K562 (cell line): ENCODE results near the gene C1QC. TPM values are rescaled to one million over a fixed set of nuclear protein-coding genes. Genes with fewer than 3 reads are reported as not detected.

Experiments used
- ATAC-seq: fragments of 200-7000 bp; cut with Tn5 transposase; 3 replicates; pipeline ENCODE4 v1.9.1; 2020; ENCODE audit warnings: moderate library complexity
- BruUV-seq: library from RNA; stranded (reverse); fragments of 400-500 nt; replicated peaks from 2 replicates; lab custom pipeline; 2021; lab: Mats Ljungman, UMichigan
- CTCF ChIA-PET: fragments of 300-600 bp; formaldehyde crosslinking; extraction: SDS; loops from one replicate; lab custom pipeline; 2021; ENCODE audit warnings: low intra/inter-chr PET ratio; lab: Yijun Ruan, JAX
- POLR2A ChIA-PET: fragments of 300-600, 350-650 bp; sonication (Branson Sonifier 250); formaldehyde crosslinking; extraction: SDS; loops from one replicate; lab custom pipeline; 2021; ENCODE audit warnings: antibody characterized with exemption, inconsistent platforms; lab: Yijun Ruan, JAX
- DNase-seq, 4 experiments: peaks; one replicate each; pipeline versions ENCODE4 v3.0.0 to v3.0.0-alpha.2; 2011 to 2018; ENCODE audit warnings: low spot score in 3 of 4, mixed read lengths in 3 of 4; ENCODE audit errors: extremely low read depth in 1 of 4
- FAIRE-seq: peaks from 2 replicates; lab custom pipeline; 2011; peaks lifted over from hg19 to GRCh38; lab: Jason Lieb, UNC
- H2AFZ ChIP-seq: 2 replicates; pipeline ENCODE4 v1.6.0; 2011; ENCODE audit warnings: low read depth, low read length, control low read depth, inconsistent platforms
- H3K27ac ChIP-seq: fragments of 200-600 bp; 3 replicates; pipeline ENCODE4 v1.8.0; 2011; ENCODE audit warnings: low read depth, mild to moderate bottlenecking, control low read depth, inconsistent platforms, low read length, moderate library complexity, mixed read lengths; ENCODE audit errors: extremely low read depth
- H3K27me3 ChIP-seq, 2 experiments: fragments of 300-600 bp in 1 of 2; 2 replicates in 1 of 2; 3 replicates in 1 of 2; pipeline versions ENCODE4 v1.6.0 to v1.8.0; 2011; ENCODE audit warnings: inconsistent platforms in 2 of 2, low read length in 2 of 2, mild to moderate bottlenecking in 1 of 2, mixed read lengths in 1 of 2, moderate library complexity in 1 of 2; ENCODE audit not compliant: control insufficient read depth in 2 of 2, insufficient read depth in 2 of 2
- H3K36me3 ChIP-seq: fragments of 300-600 bp; 3 replicates; pipeline ENCODE4 v1.8.0; 2011; ENCODE audit warnings: mild to moderate bottlenecking, low read length, inconsistent platforms; ENCODE audit not compliant: control insufficient read depth, insufficient read depth
- H3K4me1 ChIP-seq, 2 experiments: fragments of 200-600 bp in 1 of 2; replicated peaks in 1 of 2; 2 replicates in 1 of 2; 3 replicates in 1 of 2; pipeline versions ENCODE4 v1.5.1 to v1.8.0; 2011; ENCODE audit warnings: inconsistent platforms in 2 of 2, low read length in 2 of 2, mild to moderate bottlenecking in 1 of 2, mixed read lengths in 1 of 2, moderate library complexity in 1 of 2; ENCODE audit not compliant: control insufficient read depth in 2 of 2, insufficient read depth in 2 of 2
- H3K4me2 ChIP-seq: 2 replicates; pipeline ENCODE4 v1.6.1; 2011; ENCODE audit warnings: low read length, control low read depth, inconsistent platforms, mixed read lengths; ENCODE audit not compliant: insufficient read depth
- H3K4me3 ChIP-seq: fragments of 200-600 bp; sonication (generic), shearing (Covaris generic); 2 replicates; pipeline ENCODE4 v1.5.1; 2016; ENCODE audit warnings: control low read depth, inconsistent platforms
- H3K79me2 ChIP-seq: fragments of 200-600 bp; 3 replicates; pipeline ENCODE4 v1.8.0; 2011; ENCODE audit warnings: low read length, inconsistent platforms; ENCODE audit not compliant: control insufficient read depth, insufficient read depth
- H3K9ac ChIP-seq, 2 experiments: 2 replicates each; pipeline versions ENCODE4 v1.6.0 to v1.6.1; 2011; ENCODE audit warnings: low read depth in 2 of 2, low read length in 2 of 2, control low read depth in 1 of 2, inconsistent platforms in 1 of 2, mild to moderate bottlenecking in 1 of 2, mixed read lengths in 1 of 2; ENCODE audit not compliant: insufficient read depth in 1 of 2
- H3K9me1 ChIP-seq: one replicate; pipeline ENCODE4 v1.6.0; 2011; ENCODE audit warnings: inconsistent platforms, mild to moderate bottlenecking, low read length, moderate library complexity; ENCODE audit not compliant: control insufficient read depth, insufficient read depth
- H3K9me3 ChIP-seq: replicated peaks from 2 replicates; pipeline ENCODE4 v1.5.1; 2011; ENCODE audit warnings: low read depth, low read length, inconsistent platforms; ENCODE audit not compliant: control insufficient read depth, insufficient read depth
- H4K20me1 ChIP-seq: replicated peaks from 2 replicates; pipeline ENCODE4 v1.6.1; 2011; ENCODE audit warnings: low read length, inconsistent platforms, mixed read lengths; ENCODE audit not compliant: control insufficient read depth, insufficient read depth
- POLR2AphosphoS5 ChIP-seq: IDR thresholded peaks from 2 replicates; pipeline ENCODE4 v1.6.1; 2011; ENCODE audit warnings: mild to moderate bottlenecking, low read depth, low read length, moderate library complexity; ENCODE audit not compliant: control insufficient read depth, insufficient read depth
- ZNF212 ChIP-seq: fragments of 450-650 bp; formaldehyde crosslinking; IDR thresholded peaks from 2 replicates; pipeline ENCODE4 v1.4.0; 2020; ENCODE audit warnings: mild to moderate bottlenecking
- WGBS: fragments of 100-300 bp; shearing (Covaris generic); methylation state at CpG from one replicate; pipeline ENCODE4 v1.1.6; 2016; ENCODE audit warnings: low coverage, mixed read lengths; ENCODE audit not compliant: insufficient coverage; ENCODE audit errors: missing lambda C conversion rate; 5-methylcytosine and 5-hydroxymethylcytosine counted together
- in situ Hi-C: fragments of 300-500 bp; cut with MboI; formaldehyde crosslinking; loops from 4 replicates; pipeline ENCODE4 v1.15.0; 2018; ENCODE audit warnings: inconsistent platforms, mixed read lengths
- intact Hi-C: fragments of 100-400 bp; cut with micrococcal nuclease; formaldehyde crosslinking; loops from 2 replicates; pipeline ENCODE4 v1.14.2; 2022
- polyA plus RNA-seq, 8 experiments: library from polyadenylated mRNA; depleted of rRNA in 4 of 8; stranded (reverse) in 5 of 8; unstranded in 3 of 8; fragments of >200 nt; fragmentation: Nextera tagmentation in 2 of 8; fragmentation: Illumina TruSeq in 1 of 8; extraction: Ambion mirVana in 2 of 8; extraction: Trizol in 1 of 8; gene quantifications; 2 replicates each; pipeline versions ENCODE4 v1.2.1 to v1.2.3, GENCODE V29; 2011 to 2014; ENCODE audit warnings: inconsistent platforms in 1 of 8, missing spikeins in 1 of 8
- total RNA-seq, 7 experiments: library from RNA; depleted of rRNA in 6 of 7; stranded (reverse); fragments of >200 nt in 6 of 7; fragmentation: Illumina TruSeq in 2 of 7; extraction: Trizol in 2 of 7; gene quantifications; 2 replicates each; pipeline versions ENCODE4 v1.2.1 to v1.2.3, GENCODE V29; 2011 to 2021; ENCODE audit warnings: low replicate concordance in 1 of 7
- TF ChIP-seq, protein P1 (sequence below): sonication (generic); formaldehyde crosslinking; IDR thresholded peaks from 2 replicates; pipeline ENCODE4 v1.8.0; 2023; ENCODE audit warnings: mild to moderate bottlenecking, missing genetic modification reagents

The C1QC gene
- total and polyA plus RNA-seq, 9 of the 15 experiments (the other 6 are each of a cell fraction or from before 2014, with no cell fraction given): 0.69 TPM; not detected in 8

DNA sequence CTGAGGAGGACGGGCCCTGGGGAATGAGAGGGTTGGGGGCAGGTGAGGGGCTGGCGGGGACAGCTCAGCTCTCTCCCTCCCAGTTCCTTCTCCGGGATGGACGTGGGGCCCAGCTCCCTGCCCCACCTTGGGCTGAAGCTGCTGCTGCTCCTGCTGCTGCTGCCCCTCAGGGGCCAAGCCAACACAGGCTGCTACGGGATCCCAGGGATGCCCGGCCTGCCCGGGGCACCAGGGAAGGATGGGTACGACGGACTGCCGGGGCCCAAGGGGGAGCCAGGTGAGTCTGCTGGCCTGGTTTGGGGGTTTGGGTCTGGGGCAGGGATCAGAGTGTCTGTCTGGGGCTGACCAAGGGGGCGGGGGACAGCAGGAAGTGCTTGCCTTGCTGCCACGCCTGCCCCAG is 495 bp downstream of the C1QC start:
- H3K9me1 ChIP-seq: no peaks in the 10 kb centered on the region
- H3K9ac ChIP-seq: 0 out of 4 replicates have a peak overlapping the region, but pooled peaks of 1 of the 2 experiments have one; percentile 24
- no peak overlapping the region for H3K4me2 ChIP-seq
- no TSS peak for BruUV-seq
- no peak overlapping the region for H3K27ac ChIP-seq
- WGBS: 2% methylated on average over 11 of the region's 12 CpGs
- H3K79me2 ChIP-seq: no peaks in the 10 kb centered on the region
- in situ Hi-C loops: no loop called here
- POLR2A ChIA-PET: interaction anchor here (0.6 kb wide), 1 partner anchor 1101 kb away, joined by 3 read pairs; no protein-coding TSS in a partner anchor
- CTCF ChIA-PET: interaction anchor here (0.7 to 6.1 kb wide), 2 partner anchors 221 to 286 kb away, joined by 4 to 96 read pairs; no protein-coding TSS in a partner anchor
- H3K4me1 ChIP-seq: peaks cover 0 to 9% of the 10 kb centered on the region in 2 experiments; a peak in 3 of 5 replicates
- H3K27me3 ChIP-seq: peaks cover 7 to 41% of the 10 kb centered on the region in 2 experiments; a peak in 4 of 5 replicates
- no peak overlapping the region for H3K4me3 ChIP-seq
- TF ChIP-seq, protein P1, sequence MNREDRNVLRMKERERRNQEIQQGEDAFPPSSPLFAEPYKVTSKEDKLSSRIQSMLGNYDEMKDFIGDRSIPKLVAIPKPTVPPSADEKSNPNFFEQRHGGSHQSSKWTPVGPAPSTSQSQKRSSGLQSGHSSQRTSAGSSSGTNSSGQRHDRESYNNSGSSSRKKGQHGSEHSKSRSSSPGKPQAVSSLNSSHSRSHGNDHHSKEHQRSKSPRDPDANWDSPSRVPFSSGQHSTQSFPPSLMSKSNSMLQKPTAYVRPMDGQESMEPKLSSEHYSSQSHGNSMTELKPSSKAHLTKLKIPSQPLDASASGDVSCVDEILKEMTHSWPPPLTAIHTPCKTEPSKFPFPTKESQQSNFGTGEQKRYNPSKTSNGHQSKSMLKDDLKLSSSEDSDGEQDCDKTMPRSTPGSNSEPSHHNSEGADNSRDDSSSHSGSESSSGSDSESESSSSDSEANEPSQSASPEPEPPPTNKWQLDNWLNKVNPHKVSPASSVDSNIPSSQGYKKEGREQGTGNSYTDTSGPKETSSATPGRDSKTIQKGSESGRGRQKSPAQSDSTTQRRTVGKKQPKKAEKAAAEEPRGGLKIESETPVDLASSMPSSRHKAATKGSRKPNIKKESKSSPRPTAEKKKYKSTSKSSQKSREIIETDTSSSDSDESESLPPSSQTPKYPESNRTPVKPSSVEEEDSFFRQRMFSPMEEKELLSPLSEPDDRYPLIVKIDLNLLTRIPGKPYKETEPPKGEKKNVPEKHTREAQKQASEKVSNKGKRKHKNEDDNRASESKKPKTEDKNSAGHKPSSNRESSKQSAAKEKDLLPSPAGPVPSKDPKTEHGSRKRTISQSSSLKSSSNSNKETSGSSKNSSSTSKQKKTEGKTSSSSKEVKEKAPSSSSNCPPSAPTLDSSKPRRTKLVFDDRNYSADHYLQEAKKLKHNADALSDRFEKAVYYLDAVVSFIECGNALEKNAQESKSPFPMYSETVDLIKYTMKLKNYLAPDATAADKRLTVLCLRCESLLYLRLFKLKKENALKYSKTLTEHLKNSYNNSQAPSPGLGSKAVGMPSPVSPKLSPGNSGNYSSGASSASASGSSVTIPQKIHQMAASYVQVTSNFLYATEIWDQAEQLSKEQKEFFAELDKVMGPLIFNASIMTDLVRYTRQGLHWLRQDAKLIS (CRISPR knock-in tag): no peak
- TF ChIP-seq ZNF212 (CRISPR knock-in tag): no peak
- TF ChIP-seq POLR2AphosphoS5: no peak
- H4K20me1 ChIP-seq: peaks cover 31% of the 10 kb centered on the region
- no peak for FAIRE-seq
- no peak for ATAC-seq
- intact Hi-C loops: loop anchor here (2.0 to 5.0 kb wide), 3 partner anchors 97 to 511 kb away; no protein-coding TSS in a partner anchor
- DNase-seq: no peak
- H3K36me3 ChIP-seq: no peaks in the 10 kb centered on the region
- H3K9me3 ChIP-seq: no peaks in the 10 kb centered on the region
- H2AFZ ChIP-seq: no peak overlapping the region
